SH-SY5Y (cell line): ENCODE results near the gene MIOX.

Experiments used
- GATA2 ChIP-seq: IDR thresholded peaks from 2 replicates; pipeline ENCODE4 v1.6.1; 2011; ENCODE audit warnings: mild to moderate bottlenecking, low read depth, low read length
- GATA3 ChIP-seq: IDR thresholded peaks from 2 replicates; pipeline ENCODE4 v1.6.1; 2011; ENCODE audit warnings: low read depth, mild to moderate bottlenecking, low read length, moderate library complexity

Gene MIOX

DNA sequence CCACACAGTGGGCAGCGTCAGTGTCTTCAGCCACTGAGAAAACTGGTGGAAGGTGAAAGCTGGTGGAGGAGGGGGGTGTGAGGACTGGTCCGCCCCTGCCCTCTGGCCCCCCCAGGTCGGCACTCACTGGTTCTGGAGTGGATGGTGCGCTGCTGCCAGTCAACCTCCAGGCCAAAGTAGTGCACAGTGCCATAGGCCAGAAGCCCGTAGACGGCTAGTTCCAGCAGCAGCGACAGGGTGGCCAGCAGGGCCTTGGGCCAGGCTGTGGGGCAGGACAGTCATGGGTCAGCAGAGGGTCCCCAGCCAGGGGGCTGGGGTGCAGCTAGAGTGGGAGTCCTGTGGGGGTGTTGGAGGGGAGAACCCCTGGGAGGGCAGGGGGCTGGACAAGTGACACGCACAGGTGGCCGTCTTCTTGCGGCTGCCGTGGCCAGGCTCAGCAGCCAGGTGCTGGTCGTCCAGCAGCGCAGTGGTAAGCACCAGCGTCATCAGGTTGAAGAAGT lies 18.7 kb downstream of the MIOX start:
- TF ChIP-seq GATA2 (no peak), GATA3 (no peak)

DNA sequence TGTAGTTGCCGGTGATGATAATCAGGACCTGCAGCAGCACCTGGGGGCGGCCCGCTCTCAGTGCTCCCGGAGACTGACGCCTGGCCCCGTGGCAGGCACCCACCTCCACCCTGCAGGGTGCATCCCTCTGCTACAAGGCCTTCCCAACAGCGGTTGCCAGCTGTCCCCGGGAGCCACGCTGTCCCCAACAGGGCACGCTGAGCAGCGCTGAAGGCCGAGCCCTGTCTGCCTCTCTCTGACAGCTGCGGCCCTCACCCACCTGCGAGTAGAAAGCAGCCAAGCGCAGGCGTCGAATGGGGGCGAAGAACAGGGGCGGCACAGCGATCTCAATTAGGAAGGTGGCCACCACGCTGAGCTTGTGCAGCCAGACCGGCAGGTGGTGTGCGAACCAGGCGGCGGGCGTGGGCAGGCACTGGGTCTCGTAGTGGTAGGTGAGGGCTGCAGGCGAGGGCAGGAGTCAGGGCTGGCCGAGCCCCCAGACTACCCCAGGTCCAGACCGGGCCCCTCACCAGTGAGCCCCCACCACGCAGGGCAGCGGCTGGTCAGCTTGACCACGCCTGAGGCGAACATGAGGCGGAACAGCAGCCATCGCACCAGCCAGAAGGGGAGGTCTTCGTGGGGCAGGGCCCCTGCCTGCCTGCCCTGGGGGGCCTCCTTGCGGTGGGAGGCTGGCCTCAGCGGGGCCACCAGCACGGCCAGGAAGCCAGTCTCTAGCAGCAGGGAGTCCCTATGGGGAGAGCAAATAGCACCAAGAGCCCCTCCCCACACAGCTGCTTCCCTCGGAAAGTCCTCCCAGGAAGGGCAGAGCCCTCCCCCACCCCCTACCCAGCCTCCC lies 19.3 kb downstream of the MIOX start:
- TF ChIP-seq GATA3 (no peak), GATA2 (no peak)

DNA sequence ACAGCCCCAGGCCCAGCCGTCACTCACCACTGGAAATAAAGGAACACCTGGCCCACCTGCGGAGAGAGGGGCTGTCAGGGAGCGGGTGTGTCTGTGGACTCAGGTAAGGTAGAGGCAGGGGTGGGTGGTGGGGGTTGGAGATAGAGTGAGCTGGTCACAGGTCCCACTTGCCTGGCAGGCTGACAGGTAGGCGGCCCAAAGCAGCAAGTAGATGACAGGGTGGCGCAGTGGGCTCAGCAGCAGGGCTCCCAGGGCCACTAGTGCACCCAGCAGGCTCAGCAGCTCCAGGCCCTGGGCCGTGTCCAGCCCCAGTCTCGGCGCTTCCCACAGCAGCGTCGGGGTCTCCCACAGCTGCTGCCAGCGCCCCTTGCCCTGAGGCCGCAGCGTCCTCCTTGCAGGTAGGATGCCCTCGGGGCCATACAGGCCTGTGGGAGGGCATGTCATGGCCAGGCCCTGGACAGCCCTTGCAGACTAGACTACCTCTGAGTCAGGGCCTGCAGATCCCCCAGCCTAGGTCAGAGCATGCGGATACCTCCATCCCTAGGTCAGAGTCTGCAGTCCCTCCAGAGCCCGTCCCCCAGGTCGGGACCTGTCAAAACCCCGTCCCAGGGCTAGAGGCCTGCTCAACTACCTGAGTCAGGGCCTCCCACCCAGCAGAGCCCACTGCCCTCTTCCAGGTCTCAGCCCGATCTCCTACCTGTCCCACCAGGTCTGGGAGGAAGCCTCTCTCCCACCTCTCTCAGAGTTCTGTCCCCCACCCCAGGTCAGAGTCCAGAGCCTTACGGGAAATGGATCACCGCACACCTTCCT lies 20.2 kb downstream of the MIOX start:
- TF ChIP-seq GATA3 (no peak), GATA2 (no peak)

DNA sequence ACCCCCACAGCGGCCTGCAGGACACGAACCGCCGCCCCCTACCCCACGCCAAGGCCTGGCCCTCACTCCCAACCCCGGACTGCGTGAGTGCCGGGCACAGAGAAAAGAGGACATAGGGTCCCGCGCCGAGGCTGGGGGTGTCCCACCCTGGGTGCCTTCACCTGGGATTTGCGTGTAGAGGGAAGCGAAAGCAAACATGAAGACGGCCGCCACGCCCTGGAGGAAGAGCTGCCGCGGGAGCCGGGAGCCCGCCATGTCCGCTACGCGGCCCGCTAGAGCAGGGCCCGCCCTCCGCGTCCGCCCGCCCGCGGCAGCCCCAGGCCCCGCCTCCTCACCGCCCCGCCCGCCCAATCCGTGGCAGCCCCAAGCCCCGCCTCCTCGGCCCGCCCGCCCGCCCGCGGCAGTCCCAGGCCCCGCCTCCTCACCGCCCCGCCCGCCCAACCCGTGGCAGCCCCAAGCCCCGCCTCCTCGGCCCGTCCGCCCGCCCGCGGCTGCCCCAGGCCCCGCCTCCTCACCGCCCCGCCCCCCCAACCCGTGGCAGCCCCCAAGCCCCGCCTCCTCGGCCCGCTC lies 20.8 kb downstream of the MIOX start, which contains the start of gene LMF2:
Gene LMF2 (minus strand): TSS at position 282 of the 570 bp plus-strand sequence. CDS start 27 bp downstream, at position 255.
- TF ChIP-seq GATA3 (no peak), GATA2 (no peak)

DNA sequence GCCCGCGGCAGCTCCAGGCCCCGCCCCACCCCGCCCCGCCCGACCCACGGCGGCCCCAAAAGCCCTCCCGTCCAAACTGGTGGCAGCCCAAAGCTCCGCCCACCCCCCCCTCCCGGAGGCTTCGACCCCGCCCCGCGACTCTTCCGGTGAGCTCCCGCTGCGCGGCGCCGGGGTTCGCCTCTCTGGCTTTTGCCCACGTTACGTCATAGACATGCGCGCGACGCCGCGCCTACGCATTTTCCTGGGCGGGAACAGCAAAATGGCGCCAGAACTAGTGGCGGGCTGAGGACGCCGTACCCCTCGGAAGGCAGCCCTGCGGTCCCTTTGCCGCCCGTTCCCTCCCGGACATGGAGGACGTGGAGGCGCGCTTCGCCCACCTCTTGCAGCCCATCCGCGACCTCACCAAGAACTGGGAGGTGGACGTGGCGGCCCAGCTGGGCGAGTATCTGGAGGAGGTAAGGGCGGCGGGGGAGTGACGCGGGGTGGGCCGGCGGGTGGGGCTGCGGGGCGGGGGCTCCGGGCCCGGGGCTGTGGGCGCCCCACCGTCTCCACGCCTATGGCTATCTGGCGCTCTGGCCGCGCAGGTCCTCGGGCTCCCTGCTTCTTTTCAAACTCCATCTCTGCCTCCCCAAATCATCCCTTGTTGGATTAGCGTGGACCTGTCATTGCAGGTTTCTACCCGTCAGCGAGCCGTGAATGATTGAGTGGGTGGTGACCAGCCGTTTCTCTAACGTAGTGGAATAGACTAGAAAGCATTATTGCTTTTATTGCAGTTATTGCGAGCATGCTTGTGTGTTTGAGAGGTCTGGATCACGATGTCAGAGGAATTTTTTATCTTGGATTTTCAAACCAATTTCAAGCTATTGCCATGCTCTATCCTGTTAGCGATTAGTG lies 21.6 kb downstream of the MIOX start, which contains the start of gene NCAPH2:
Gene NCAPH2 (plus strand): TSS at position 234 of the 894 bp plus-strand sequence. CDS start 114 bp downstream, at position 348.
- TF ChIP-seq GATA3 (no peak), GATA2 (no peak)

DNA sequence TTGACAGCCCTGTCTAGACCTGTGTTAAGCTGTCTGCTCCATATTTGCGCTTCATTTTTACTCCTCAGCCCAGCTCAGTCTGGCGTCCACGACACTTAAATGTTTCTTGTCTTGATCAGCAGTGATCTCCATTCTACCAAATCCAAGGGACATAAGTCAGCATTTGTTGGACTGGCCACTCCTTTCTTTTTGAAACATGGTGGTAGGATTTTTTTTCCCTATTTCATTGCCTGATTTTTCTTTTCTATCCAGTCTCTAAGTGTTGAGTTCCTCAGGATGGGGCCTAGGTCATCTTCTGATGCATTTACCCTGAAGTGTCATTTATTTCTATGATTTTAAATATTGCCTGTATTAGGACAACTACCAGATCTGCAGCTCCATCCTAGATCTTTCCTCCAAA lies 22.2 kb downstream of the MIOX start:
- TF ChIP-seq GATA2, result no peak
- TF ChIP-seq GATA3, result no peak

DNA sequence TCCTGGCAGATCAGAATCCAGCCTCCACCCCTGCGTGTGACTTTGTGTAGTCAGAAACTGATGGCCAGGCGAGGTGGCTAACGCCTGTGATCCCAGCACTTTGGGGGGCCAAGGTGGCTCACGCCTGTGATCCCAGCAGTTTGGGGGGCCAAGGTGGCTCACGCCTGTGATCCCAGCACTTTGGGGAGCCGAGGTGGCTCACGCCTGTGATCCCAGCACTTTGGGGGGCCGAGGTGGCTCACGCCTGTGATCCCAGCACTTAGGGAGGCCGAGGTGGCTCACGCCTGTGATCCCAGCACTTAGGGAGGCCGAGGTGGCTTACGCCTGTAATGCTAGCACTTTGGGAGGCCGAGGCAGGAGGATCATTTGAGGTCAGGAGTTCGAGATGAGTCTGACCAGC lies 26.5 kb downstream of the MIOX start:
- TF ChIP-seq GATA3 (no peak), GATA2 (no peak)

DNA sequence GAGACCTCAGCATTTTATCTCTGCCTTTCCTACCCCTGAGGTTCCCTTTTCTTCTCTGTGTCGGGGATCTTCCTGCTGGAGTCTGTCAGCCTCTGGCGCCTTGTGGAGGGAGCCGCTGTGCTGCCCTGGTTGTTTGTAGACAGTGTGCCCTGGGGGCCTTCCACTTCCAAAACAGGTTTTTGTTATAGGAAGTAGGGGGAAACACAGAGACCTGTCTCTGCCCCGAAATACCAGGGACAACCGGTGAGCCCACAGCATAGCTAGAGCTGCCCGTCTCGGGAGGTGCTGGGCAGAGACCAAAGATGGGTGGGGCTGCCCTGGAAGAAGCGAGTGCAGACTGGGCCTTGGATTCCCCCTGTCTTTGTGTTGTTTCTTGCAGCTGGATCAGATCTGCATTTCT lies 29.4 kb downstream of the MIOX start:
- TF ChIP-seq GATA3 (no peak), GATA2 (no peak)

DNA sequence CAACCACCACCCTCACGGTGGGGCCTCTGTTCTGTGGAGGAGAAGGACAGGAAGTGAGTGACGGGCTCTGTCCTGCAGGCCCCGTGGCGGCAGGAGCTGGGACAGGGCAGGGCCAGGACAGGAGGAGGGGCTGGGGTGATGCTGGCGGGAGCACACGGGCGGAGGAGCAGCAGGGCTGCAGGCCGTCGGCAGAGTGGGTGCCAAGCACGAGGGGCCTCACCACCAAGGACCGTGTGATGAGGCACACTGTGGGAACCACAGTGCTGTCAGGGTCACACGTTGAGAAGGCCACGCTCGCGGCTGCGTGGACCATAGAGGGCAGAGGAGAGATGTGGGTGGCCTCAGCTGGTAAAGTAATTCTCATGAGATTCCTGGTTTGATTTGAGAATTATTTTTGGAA lies 30.2 kb downstream of the MIOX start:
- TF ChIP-seq GATA2, result no peak
- no peak for TF ChIP-seq GATA3

DNA sequence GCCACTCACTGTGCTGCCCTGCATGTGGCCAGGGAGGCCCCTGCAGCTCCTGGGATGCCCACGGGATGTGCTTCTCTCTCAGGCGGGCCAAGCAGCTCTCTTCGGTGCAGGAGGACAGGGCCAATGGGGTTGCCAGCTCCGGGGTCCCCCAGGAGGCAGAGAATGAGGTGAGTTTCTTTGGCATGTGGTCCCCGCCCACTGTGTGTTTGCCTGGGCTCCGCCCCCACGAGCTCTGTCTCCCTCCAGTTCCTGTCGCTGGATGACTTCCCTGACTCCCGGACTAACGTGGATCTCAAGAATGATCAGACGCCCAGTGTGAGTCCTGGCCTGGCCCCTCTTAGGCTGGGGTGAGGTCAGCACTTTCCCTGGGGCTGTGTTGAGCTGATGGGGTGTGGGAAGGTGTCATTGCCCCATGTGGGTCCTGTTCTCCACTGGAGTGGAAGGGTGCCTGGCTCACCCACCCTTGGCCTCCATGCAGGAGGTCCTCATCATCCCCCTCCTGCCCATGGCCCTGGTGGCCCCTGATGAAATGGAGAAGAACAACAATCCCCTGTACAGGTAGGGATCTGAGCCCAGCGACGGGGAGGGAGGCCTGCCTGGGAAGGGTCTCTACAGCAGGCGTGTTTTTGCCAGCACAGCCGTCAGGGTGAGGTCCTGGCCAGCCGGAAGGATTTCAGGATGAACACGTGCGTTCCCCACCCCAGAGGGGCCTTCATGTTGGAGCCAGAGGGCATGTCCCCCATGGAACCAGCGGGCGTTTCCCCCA lies 31.0 kb downstream of the MIOX start:
- TF ChIP-seq GATA2 (no peak), GATA3 (no peak)

DNA sequence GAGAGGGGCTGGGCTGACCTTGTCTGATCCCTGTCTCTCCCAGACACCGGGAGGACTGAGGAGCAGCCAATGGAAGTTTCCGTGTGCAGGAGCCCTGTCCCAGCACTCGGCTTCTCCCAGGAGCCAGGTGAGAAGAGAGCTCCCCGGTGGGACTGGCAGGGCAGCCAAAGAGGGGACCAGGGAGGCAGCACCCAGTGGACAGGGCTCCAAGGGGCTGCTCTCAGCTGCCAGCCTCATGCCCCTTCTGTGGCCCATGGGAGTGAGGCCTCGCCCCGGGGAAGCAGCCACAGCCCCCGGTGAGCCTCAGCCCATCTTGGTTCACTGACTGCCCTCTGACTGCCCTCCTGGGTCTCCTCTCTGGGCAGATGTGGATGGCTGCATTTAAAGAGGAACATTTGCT lies 31.9 kb downstream of the MIOX start:
- no peak for TF ChIP-seq GATA3
- TF ChIP-seq GATA2, result no peak

DNA sequence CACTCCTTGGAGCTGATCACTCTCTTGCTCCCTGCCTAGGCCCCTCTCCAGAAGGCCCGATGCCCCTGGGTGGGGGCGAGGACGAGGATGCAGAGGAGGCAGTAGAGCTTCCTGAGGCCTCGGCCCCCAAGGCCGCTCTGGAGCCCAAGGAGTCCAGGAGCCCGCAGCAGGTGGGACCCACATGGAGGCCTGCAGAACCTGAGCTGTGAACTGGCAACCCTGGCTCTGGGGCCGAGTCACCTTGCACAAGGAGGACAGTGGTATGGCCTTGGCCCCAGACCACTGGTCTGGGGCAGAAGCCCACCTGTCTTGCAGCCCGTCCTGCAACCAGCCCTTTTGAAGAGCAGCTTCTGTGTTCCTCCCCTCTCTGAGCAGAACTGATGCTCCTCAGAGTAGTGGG lies 32.5 kb downstream of the MIOX start:
- no peak for TF ChIP-seq GATA3
- TF ChIP-seq GATA2, result no peak
